Measurements from ENCODE around the gene ARHGAP4. TPM values are rescaled to one million over a fixed set of nuclear protein-coding genes. Genes with fewer than 3 reads are reported as not detected.

ARHGAP4 gene
- total and polyA plus RNA-seq, 2 donors from 2014 or later = 38.3 to 73.0 TPM

GRCh38 chrX:153965406-153965805 lies 39.3 kb upstream of the ARHGAP4 start:
- FAIRE-seq (no peak), DNase-seq (no peak)
- no peak overlapping the region for H3K27ac ChIP-seq (ENCODE audit: low read depth in 2 of 2, low read length in 2 of 2)

GRCh38 chrX:153964105-153964504 lies 38.0 kb upstream of the ARHGAP4 start:
- FAIRE-seq (no peak), DNase-seq (no peak)
- Histone ChIP-seq H3K27ac (ENCODE audit: low read depth in 2 of 2, low read length in 2 of 2) (no peak overlapping the region), H3K9ac (ENCODE audit: low read length in 3 of 3) (no peak overlapping the region), H3K4me1 (ENCODE audit: control insufficient read depth in 2 of 3, insufficient read depth in 2 of 3, low read depth in 1 of 3, low read length in 3 of 3) (peaks cover 0 to 30% (median 19%) of the 10 kb centered on the region in 3 donors), H3K36me3 (ENCODE audit: control insufficient read depth in 2 of 3, insufficient read depth in 3 of 3, low read length in 3 of 3) (peaks cover 4 to 22% (median 11%) of the 10 kb centered on the region in 3 donors), H3K9me3 (ENCODE audit: control insufficient read depth in 2 of 3, insufficient read depth in 1 of 3, low read length in 3 of 3) (no peaks in the 10 kb centered on the region), H3K27me3 (ENCODE audit: control insufficient read depth, insufficient read depth, low read length) (no peaks in the 10 kb centered on the region), H3K4me3 (ENCODE audit: low read length in 3 of 3) (no peak overlapping the region)
- intact Hi-C loops (cut with DNase I) = no loop called here
- TF ChIP-seq CTCF (IDR thresholded peaks at IDR 0.05; ENCODE audit: borderline replicate concordance, extremely low read depth, insufficient read depth) = no peak

More at GRCh38 chrX:153965406-153965805, 39.3 kb upstream of the ARHGAP4 start:
- H3K9ac ChIP-seq (ENCODE audit: low read length in 3 of 3) = no peak overlapping the region
- no peak for TF ChIP-seq CTCF (IDR thresholded peaks at IDR 0.05; ENCODE audit: borderline replicate concordance, extremely low read depth, insufficient read depth)
- H3K4me3 ChIP-seq (ENCODE audit: low read length in 3 of 3) = no peak overlapping the region
- intact Hi-C loops (cut with DNase I) = no loop called here
- H3K36me3 ChIP-seq (ENCODE audit: control insufficient read depth in 2 of 3, insufficient read depth in 3 of 3, low read length in 3 of 3) = peaks cover 4 to 14% (median 10%) of the 10 kb centered on the region in 3 donors
- H3K9me3 ChIP-seq (ENCODE audit: control insufficient read depth in 2 of 3, insufficient read depth in 1 of 3, low read length in 3 of 3) = no peaks in the 10 kb centered on the region
- H3K27me3 ChIP-seq (ENCODE audit: control insufficient read depth, insufficient read depth, low read length) = no peaks in the 10 kb centered on the region
- H3K4me1 ChIP-seq (ENCODE audit: control insufficient read depth in 2 of 3, insufficient read depth in 2 of 3, low read depth in 1 of 3, low read length in 3 of 3) = peaks cover 0 to 34% (median 19%) of the 10 kb centered on the region in 3 donors

- FAIRE-seq (no peak), DNase-seq (no peak)
- no peak for TF ChIP-seq CTCF (IDR thresholded peaks at IDR 0.05; ENCODE audit: borderline replicate concordance, extremely low read depth, insufficient read depth)
- Histone ChIP-seq H3K9ac (ENCODE audit: low read length in 3 of 3) (no peak overlapping the region), H3K4me1 (ENCODE audit: control insufficient read depth in 2 of 3, insufficient read depth in 2 of 3, low read depth in 1 of 3, low read length in 3 of 3) (peaks cover 0 to 28% (median 15%) of the 10 kb centered on the region in 3 donors), H3K27ac (ENCODE audit: low read depth in 2 of 2, low read length in 2 of 2) (no peak overlapping the region), H3K27me3 (ENCODE audit: control insufficient read depth, insufficient read depth, low read length) (no peaks in the 10 kb centered on the region), H3K4me3 (ENCODE audit: low read length in 3 of 3) (no peak overlapping the region), H3K9me3 (ENCODE audit: control insufficient read depth in 2 of 3, insufficient read depth in 1 of 3, low read length in 3 of 3) (no peaks in the 10 kb centered on the region), H3K36me3 (ENCODE audit: control insufficient read depth in 2 of 3, insufficient read depth in 3 of 3, low read length in 3 of 3) (peaks cover 4 to 24% (median 14%) of the 10 kb centered on the region in 3 donors)
- intact Hi-C loops (cut with DNase I) = no loop called here
These were observed 37.5 kb upstream of the ARHGAP4 start for GRCh38 chrX:153963546-153963945.

GRCh38 chrX:153961292-153961691 lies 35.2 kb upstream of the ARHGAP4 start:
- Histone ChIP-seq H3K4me1 (ENCODE audit: control insufficient read depth in 2 of 3, insufficient read depth in 2 of 3, low read depth in 1 of 3, low read length in 3 of 3) (peaks cover 0 to 7% (median 0%) of the 10 kb centered on the region in 3 donors), H3K4me3 (ENCODE audit: low read length in 3 of 3) (no peak overlapping the region), H3K27ac (ENCODE audit: low read depth in 2 of 2, low read length in 2 of 2) (no peak overlapping the region), H3K9ac (ENCODE audit: low read length in 3 of 3) (no peak overlapping the region), H3K9me3 (ENCODE audit: control insufficient read depth in 2 of 3, insufficient read depth in 1 of 3, low read length in 3 of 3) (no peaks in the 10 kb centered on the region), H3K27me3 (ENCODE audit: control insufficient read depth, insufficient read depth, low read length) (no peaks in the 10 kb centered on the region), H3K36me3 (ENCODE audit: control insufficient read depth in 2 of 3, insufficient read depth in 3 of 3, low read length in 3 of 3) (peaks cover 4 to 24% (median 22%) of the 10 kb centered on the region in 3 donors)
- intact Hi-C loops (cut with DNase I) = no loop called here
- DNase-seq = no peak
- TF ChIP-seq CTCF (IDR thresholded peaks at IDR 0.05; ENCODE audit: borderline replicate concordance, extremely low read depth, insufficient read depth) = no peak
- FAIRE-seq = no peak

All from kidney (tissue), 14 donors.